H9 (cell line): ENCODE results near the gene TRIO. TPM values are rescaled to one million over a fixed set of nuclear protein-coding genes. Genes with fewer than 3 reads are reported as not detected.

Source experiments
- DNase-seq: peaks from one replicate; pipeline ENCODE4 v3.0.0-alpha.2; 2017
- H2AFZ ChIP-seq: one replicate; pipeline ENCODE4 v1.6.1; 2013; ENCODE audit warnings: mild to moderate bottlenecking, low read length, control low read depth, moderate library complexity
- H2AK5ac ChIP-seq: 2 replicates; pipeline ENCODE4 v1.6.1; 2013; ENCODE audit warnings: low read length, control low read depth, mixed read lengths; ENCODE audit not compliant: insufficient read length
- H2BK120ac ChIP-seq: one replicate; pipeline ENCODE4 v1.6.1; 2013; ENCODE audit warnings: low read depth, mild to moderate bottlenecking, low read length, control low read depth, inconsistent platforms; ENCODE audit not compliant: poor library complexity, severe bottlenecking
- H2BK12ac ChIP-seq: 2 replicates; pipeline ENCODE4 v1.6.1; 2013; ENCODE audit warnings: low read length, control low read depth, mixed read lengths, low read depth; ENCODE audit not compliant: insufficient read length
- H2BK15ac ChIP-seq: 2 replicates; pipeline ENCODE4 v1.6.1; 2013; ENCODE audit warnings: low read depth, low read length, control low read depth
- H2BK20ac ChIP-seq: one replicate; pipeline ENCODE4 v1.6.1; 2013; ENCODE audit warnings: low read depth, mild to moderate bottlenecking, low read length, control low read depth, inconsistent platforms; ENCODE audit not compliant: poor library complexity, severe bottlenecking
- H2BK5ac ChIP-seq: 2 replicates; pipeline ENCODE4 v1.6.1; 2013; ENCODE audit warnings: low read length, control low read depth, mixed read lengths; ENCODE audit not compliant: insufficient read length
- H3K14ac ChIP-seq: 2 replicates; pipeline ENCODE4 v1.6.1; 2013; ENCODE audit warnings: low read length, control low read depth; ENCODE audit not compliant: insufficient read depth
- H3K18ac ChIP-seq: 2 replicates; pipeline ENCODE4 v1.6.1; 2013; ENCODE audit warnings: low read depth, mild to moderate bottlenecking, mixed read lengths, low read length, control low read depth; ENCODE audit not compliant: insufficient read length
- H3K23ac ChIP-seq: 2 replicates; pipeline ENCODE4 v1.6.1; 2013; ENCODE audit warnings: low read length, control low read depth, mixed read lengths, low read depth; ENCODE audit not compliant: insufficient read length
- H3K23me2 ChIP-seq: 2 replicates; pipeline ENCODE4 v1.6.1; 2013; ENCODE audit warnings: low read depth, mild to moderate bottlenecking, mixed read lengths, low read length, control low read depth; ENCODE audit not compliant: insufficient read length, poor library complexity, severe bottlenecking
- H3K27ac ChIP-seq: 2 replicates; pipeline ENCODE4 v1.5.1; 2013; ENCODE audit warnings: low read length, control low read depth, mixed read lengths, low read depth; ENCODE audit not compliant: insufficient read length
- H3K27me3 ChIP-seq: 2 replicates; pipeline ENCODE4 v1.6.1; 2013; ENCODE audit warnings: low read length, control low read depth, inconsistent platforms; ENCODE audit not compliant: insufficient read depth
- H3K4ac ChIP-seq: 2 replicates; pipeline ENCODE4 v1.6.1; 2013; ENCODE audit warnings: low read depth, mild to moderate bottlenecking, control low read depth, inconsistent platforms, low read length, moderate library complexity
- H3K4me1 ChIP-seq: 2 replicates; pipeline ENCODE4 v1.6.1; 2013; ENCODE audit warnings: low read length, control low read depth, inconsistent platforms; ENCODE audit not compliant: insufficient read depth
- H3K4me2 ChIP-seq: 2 replicates; pipeline ENCODE4 v1.6.1; 2013; ENCODE audit warnings: low read length, control low read depth, mixed read lengths; ENCODE audit not compliant: insufficient read length, insufficient read depth
- H3K56ac ChIP-seq: 2 replicates; pipeline ENCODE4 v1.6.1; 2013; ENCODE audit warnings: low read depth, mild to moderate bottlenecking, mixed read lengths, low read length, control low read depth; ENCODE audit not compliant: insufficient read length
- H3K79me1 ChIP-seq: 2 replicates; pipeline ENCODE4 v1.6.1; 2013; ENCODE audit warnings: low read depth, mild to moderate bottlenecking, moderate library complexity, low read length, control low read depth, inconsistent platforms; ENCODE audit not compliant: insufficient read depth, poor library complexity, severe bottlenecking
- H3K79me2 ChIP-seq: 2 replicates; pipeline ENCODE4 v1.6.1; 2013; ENCODE audit warnings: low read length, control low read depth, inconsistent platforms; ENCODE audit not compliant: insufficient read depth
- H3K9ac ChIP-seq: 2 replicates; pipeline ENCODE4 v1.6.1; 2013; ENCODE audit warnings: low read length, control low read depth, mixed read lengths; ENCODE audit not compliant: insufficient read length; ENCODE audit errors: extremely low read depth
- H3K9me3 ChIP-seq: one replicate; pipeline ENCODE4 v1.6.1; 2013; ENCODE audit warnings: low read depth, low read length, inconsistent platforms; ENCODE audit not compliant: control insufficient read depth
- H3T11ph ChIP-seq: one replicate; pipeline ENCODE4 v1.6.1; 2013; ENCODE audit warnings: mild to moderate bottlenecking, low read length, control low read depth, inconsistent platforms
- H4K20me1 ChIP-seq: one replicate; pipeline ENCODE4 v1.6.1; 2013; ENCODE audit not compliant: control insufficient read depth, insufficient read length, insufficient read depth
- H4K5ac ChIP-seq: 2 replicates; pipeline ENCODE4 v1.6.1; 2013; ENCODE audit warnings: low read depth, mild to moderate bottlenecking, mixed read lengths, low read length, control low read depth; ENCODE audit not compliant: insufficient read length
- H4K8ac ChIP-seq: replicated peaks from 2 replicates; pipeline ENCODE4 v1.6.1; 2013; ENCODE audit warnings: low read length, control low read depth, mixed read lengths, low read depth; ENCODE audit not compliant: insufficient read length
- H4K91ac ChIP-seq: 2 replicates; pipeline ENCODE4 v1.6.1; 2013; ENCODE audit warnings: low read depth, mild to moderate bottlenecking, moderate library complexity, mixed read lengths, low read length, control low read depth; ENCODE audit not compliant: insufficient read length
- H3K27ac Mint-ChIP-seq, 3 experiments: 2 replicates in 2 of 3; 3 replicates in 1 of 3; pipeline ENCODE4 v1.8.0; 2020 to 2021; ENCODE audit warnings: mixed read lengths in 3 of 3, mild to moderate bottlenecking in 1 of 3, moderate library complexity in 1 of 3
- H3K27me3 Mint-ChIP-seq: 2 replicates; pipeline ENCODE4 v1.8.0; 2021; ENCODE audit warnings: low read depth, mild to moderate bottlenecking, moderate library complexity, mixed read lengths
- H3K36me3 Mint-ChIP-seq, 3 experiments: 2 replicates in 2 of 3; 3 replicates in 1 of 3; pipeline ENCODE4 v1.8.0; 2020 to 2021; ENCODE audit warnings: low read depth in 3 of 3, mixed read lengths in 3 of 3; ENCODE audit not compliant: insufficient read depth in 1 of 3
- H3K4me1 Mint-ChIP-seq, 2 experiments: 2 replicates each; pipeline ENCODE4 v1.8.0; 2020; ENCODE audit warnings: mixed read lengths in 2 of 2
- H3K4me3 Mint-ChIP-seq, 2 experiments: 2 replicates in 1 of 2; 3 replicates in 1 of 2; pipeline ENCODE4 v1.8.0; 2020 to 2021; ENCODE audit warnings: mild to moderate bottlenecking in 2 of 2, mixed read lengths in 2 of 2, moderate library complexity in 1 of 2
- H3K9me3 Mint-ChIP-seq, 2 experiments: 2 replicates in 1 of 2; 3 replicates in 1 of 2; pipeline ENCODE4 v1.8.0; 2020; ENCODE audit warnings: mild to moderate bottlenecking in 2 of 2, mixed read lengths in 2 of 2, moderate library complexity in 1 of 2
- WGBS: extraction: QIAGEN DNeasy Blood & Tissue Kit; methylation state at CpG from one replicate; pipeline ENCODE4 v1.1.7; 2013; ENCODE audit warnings: missing lambda C conversion rate, low lambda C conversion rate, mixed read lengths; ENCODE audit not compliant: insufficient read length; ENCODE audit errors: extremely low coverage; 5-methylcytosine and 5-hydroxymethylcytosine counted together
- total RNA-seq: library from RNA; stranded (reverse); gene quantifications from 2 replicates; pipeline ENCODE4 v1.2.1, GENCODE V29; 2021
- TF ChIP-seq, protein P1 (sequence below): fragments of 200-600 bp; sonication (generic); conservative IDR thresholded peaks from 3 replicates; pipeline ENCODE4 v1.8.0; 2021; ENCODE audit warnings: antibody characterized with exemption, mild to moderate bottlenecking

The TRIO gene
- total RNA-seq, 1 experiment from 2014 or later, result 87.8 TPM

- Histone ChIP-seq H2BK12ac (no peak overlapping the region), H2AFZ (no peak overlapping the region), H3K18ac (no peak overlapping the region), H3K27me3 (no peaks in the 10 kb centered on the region), H3K56ac (no peak overlapping the region), H2BK120ac (no peak overlapping the region), H4K8ac (no peak overlapping the region), H3K4me1 (no peaks in the 10 kb centered on the region), H3K79me1 (no peaks in the 10 kb centered on the region), H4K5ac (no peak overlapping the region), H3K9ac (no peak overlapping the region), H2AK5ac (no peak overlapping the region), H3K4me2 (no peak overlapping the region), H3K4ac (no peak overlapping the region), H3K79me2 (no peaks in the 10 kb centered on the region), H2BK20ac (no peak overlapping the region), H4K20me1 (no peaks in the 10 kb centered on the region), H3K14ac (no peak overlapping the region), H3T11ph (no peak overlapping the region), H3K23me2 (no peaks in the 10 kb centered on the region), H4K91ac (no peak overlapping the region), H3K23ac (no peak overlapping the region), H3K9me3 (no peaks in the 10 kb centered on the region), H3K27ac (no peak overlapping the region), H2BK5ac (no peak overlapping the region), H2BK15ac (no peak overlapping the region)
- TF ChIP-seq, protein P1, sequence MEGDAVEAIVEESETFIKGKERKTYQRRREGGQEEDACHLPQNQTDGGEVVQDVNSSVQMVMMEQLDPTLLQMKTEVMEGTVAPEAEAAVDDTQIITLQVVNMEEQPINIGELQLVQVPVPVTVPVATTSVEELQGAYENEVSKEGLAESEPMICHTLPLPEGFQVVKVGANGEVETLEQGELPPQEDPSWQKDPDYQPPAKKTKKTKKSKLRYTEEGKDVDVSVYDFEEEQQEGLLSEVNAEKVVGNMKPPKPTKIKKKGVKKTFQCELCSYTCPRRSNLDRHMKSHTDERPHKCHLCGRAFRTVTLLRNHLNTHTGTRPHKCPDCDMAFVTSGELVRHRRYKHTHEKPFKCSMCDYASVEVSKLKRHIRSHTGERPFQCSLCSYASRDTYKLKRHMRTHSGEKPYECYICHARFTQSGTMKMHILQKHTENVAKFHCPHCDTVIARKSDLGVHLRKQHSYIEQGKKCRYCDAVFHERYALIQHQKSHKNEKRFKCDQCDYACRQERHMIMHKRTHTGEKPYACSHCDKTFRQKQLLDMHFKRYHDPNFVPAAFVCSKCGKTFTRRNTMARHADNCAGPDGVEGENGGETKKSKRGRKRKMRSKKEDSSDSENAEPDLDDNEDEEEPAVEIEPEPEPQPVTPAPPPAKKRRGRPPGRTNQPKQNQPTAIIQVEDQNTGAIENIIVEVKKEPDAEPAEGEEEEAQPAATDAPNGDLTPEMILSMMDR, result no peak
- peaks cover 9 to 12% of the 10 kb centered on the region in 2 experiments for H3K9me3 Mint-ChIP-seq
- no peak overlapping the region for H3K4me3 Mint-ChIP-seq
- WGBS, result no CpG with 5 or more reads among the region's 3 CpGs
- H3K4me1 Mint-ChIP-seq, result no peaks in the 10 kb centered on the region; a peak in 1 of 4 replicates
- no peaks in the 10 kb centered on the region for H3K27me3 Mint-ChIP-seq
- no peak for DNase-seq
- peaks cover 29 to 61% (median 55%) of the 10 kb centered on the region in 3 experiments for H3K36me3 Mint-ChIP-seq
- H3K27ac Mint-ChIP-seq, result peak overlapping the region in 1 of 3 experiments; percentile 7; a peak in 2 of 7 replicates
Measured at GRCh38 chr5:14458414-14458813, 315.3 kb downstream of the TRIO start.
